HCT116 (cell line): ENCODE measurements around the gene SUSD6. TPM values are rescaled to one million over a fixed set of nuclear protein-coding genes. Genes with fewer than 3 reads are reported as not detected.
"Not testable (repeated sequence)": the region's sequence is repeated elsewhere in the genome, so short reads cannot be mapped to it uniquely, and the experiment has no call there.

Experiments
- ATAC-seq: fragments of 200-7000 bp; cut with Tn5 transposase; 2 replicates; pipeline ENCODE4 v1.9.1; 2020; ENCODE audit warnings: mild to moderate bottlenecking, moderate library complexity
- BruUV-seq: library from RNA; stranded (reverse); fragments of 400-500 nt; replicated peaks from 2 replicates; lab custom pipeline; 2021; lab: Mats Ljungman, UMichigan
- CTCF ChIA-PET: fragments of 300-600 bp; sonication (Branson Sonifier 250); formaldehyde crosslinking; loops from one replicate; lab custom pipeline; 2021; ENCODE audit warnings: antibody characterized with exemption; lab: Charles Lee
- POLR2A ChIA-PET: fragments of 300-600, 350-600 bp; sonication (Branson Sonifier 250); formaldehyde crosslinking; loops from one replicate; lab custom pipeline; 2021; ENCODE audit warnings: antibody characterized with exemption; lab: Charles Lee
- RAD21 ChIA-PET, 2 experiments: fragments of 300-600 bp; sonication (Branson Sonifier 250); formaldehyde crosslinking; loops; one replicate each; lab custom pipeline; 2023; ENCODE audit warnings: low total read pairs in 2 of 2; ENCODE audit not compliant: uncharacterized antibody in 2 of 2, unreplicated experiment in 2 of 2, low non-redundant PET in 1 of 2; lab: Charles Lee
- DNase-seq: peaks from one replicate; pipeline ENCODE4 v3.0.0-alpha.2; 2010; ENCODE audit warnings: low read depth, low spot score
- H2AFZ ChIP-seq: fragments of 200-600 bp; shearing (Covaris generic), sonication (generic); 2 replicates; pipeline ENCODE4 v1.6.1; 2017; ENCODE audit warnings: low read depth, mixed run types, mixed read lengths, antibody characterized with exemption, low read length; ENCODE audit not compliant: poor library complexity, severe bottlenecking
- H3K27ac ChIP-seq: 2 replicates; pipeline ENCODE4 v1.5.1; 2012; ENCODE audit warnings: low read depth, low read length
- H3K27me3 ChIP-seq: fragments of 200-600 bp; sonication (generic); 2 replicates; pipeline ENCODE4 v1.6.1; 2016; ENCODE audit warnings: mixed run types, low read length, mixed read lengths; ENCODE audit not compliant: insufficient read depth
- H3K36me3 ChIP-seq, 2 experiments: fragments of 200-500 bp in 1 of 2; fragments of 200-600 bp in 1 of 2; sonication (Bioruptor generic) in 1 of 2; sonication (generic) in 1 of 2; 2 replicates each; pipeline versions ENCODE4 v1.5.1 to v1.6.1; 2014 to 2016; ENCODE audit warnings: low read length in 2 of 2, inconsistent platforms in 1 of 2, mixed read lengths in 1 of 2, mixed run types in 1 of 2; ENCODE audit not compliant: insufficient read depth in 2 of 2, control insufficient read depth in 1 of 2
- H3K4me1 ChIP-seq, 2 experiments: fragments of 200-600 bp in 1 of 2; sonication (generic) in 1 of 2; 2 replicates each; pipeline versions ENCODE4 v1.5.1 to v1.6.1; 2012 to 2017; ENCODE audit warnings: low read length in 2 of 2, inconsistent platforms in 1 of 2, mild to moderate bottlenecking in 1 of 2, mixed read lengths in 1 of 2, mixed run types in 1 of 2, moderate library complexity in 1 of 2; ENCODE audit not compliant: insufficient read depth in 2 of 2, control insufficient read depth in 1 of 2
- H3K4me2 ChIP-seq: fragments of 200-600 bp; sonication (generic); 2 replicates; pipeline ENCODE4 v1.6.1; 2017; ENCODE audit warnings: mixed run types, low read length, mixed read lengths
- H3K4me3 ChIP-seq, 2 experiments: fragments of 200-600 bp in 1 of 2; sonication (generic) in 1 of 2; replicated peaks in 1 of 2; 2 replicates each; pipeline ENCODE4 v1.5.1; 2011 to 2016; ENCODE audit warnings: low read length in 2 of 2, control low read depth in 1 of 2, low read depth in 1 of 2, mild to moderate bottlenecking in 1 of 2, mixed read lengths in 1 of 2, mixed run types in 1 of 2
- H3K79me2 ChIP-seq: fragments of 200-600 bp; sonication (generic); 2 replicates; pipeline ENCODE4 v1.6.1; 2017; ENCODE audit warnings: mild to moderate bottlenecking, mixed run types, low read length, moderate library complexity, mixed read lengths; ENCODE audit not compliant: insufficient read depth
- H3K9ac ChIP-seq: fragments of 200-600 bp; sonication (generic); 2 replicates; pipeline ENCODE4 v1.6.1; 2016; ENCODE audit warnings: low read length, mixed read lengths
- H3K9me2 ChIP-seq: fragments of 200-600 bp; sonication (generic), shearing (Covaris generic); 2 replicates; pipeline ENCODE4 v1.6.1; 2017; ENCODE audit warnings: mixed run types, mild to moderate bottlenecking, moderate library complexity; ENCODE audit not compliant: insufficient read depth
- H3K9me3 ChIP-seq, 2 experiments: fragments of 200-500 bp in 1 of 2; fragments of 200-600 bp in 1 of 2; sonication (Bioruptor generic) in 1 of 2; sonication (generic) in 1 of 2; 2 replicates each; pipeline ENCODE4 v1.6.1; 2014 to 2017; ENCODE audit warnings: low read length in 2 of 2, mixed read lengths in 2 of 2, inconsistent platforms in 1 of 2, low read depth in 1 of 2, mild to moderate bottlenecking in 1 of 2, mixed run types in 1 of 2, moderate library complexity in 1 of 2; ENCODE audit not compliant: control insufficient read depth in 1 of 2, insufficient read depth in 1 of 2
- H4K20me1 ChIP-seq: fragments of 200-600 bp; sonication (generic), shearing (Covaris generic); 2 replicates; pipeline ENCODE4 v1.6.1; 2017; ENCODE audit warnings: mixed run types, mild to moderate bottlenecking, moderate library complexity; ENCODE audit not compliant: insufficient read depth
- ATF3 ChIP-seq: IDR thresholded peaks from 2 replicates; pipeline ENCODE4 v1.6.1; 2012
- ELF1 ChIP-seq: IDR thresholded peaks from 2 replicates; pipeline ENCODE4 v1.6.1; 2012; ENCODE audit warnings: low read depth, borderline replicate concordance
- EZH2 ChIP-seq: fragments of 200-600 bp; sonication (generic); IDR thresholded peaks from 2 replicates; pipeline ENCODE4 v1.6.1; 2017; ENCODE audit warnings: antibody characterized with exemption, mixed run types
- EZH2phosphoT487 ChIP-seq: fragments of 200-600 bp; IDR thresholded peaks from 2 replicates; pipeline ENCODE4 v1.6.1; 2018; ENCODE audit warnings: antibody characterized with exemption, borderline replicate concordance
- FOSL1 ChIP-seq: IDR thresholded peaks from 2 replicates; pipeline ENCODE4 v1.6.1; 2012; ENCODE audit warnings: low read depth
- JUND ChIP-seq: IDR thresholded peaks from 2 replicates; pipeline ENCODE4 v1.6.1; 2012
- POLR2A ChIP-seq: IDR thresholded peaks from 2 replicates; pipeline ENCODE4 v1.7.0; 2011; ENCODE audit warnings: borderline replicate concordance; ENCODE audit not compliant: insufficient read depth, insufficient read length; ENCODE audit errors: extremely low read depth
- SRF ChIP-seq: IDR thresholded peaks from 2 replicates; pipeline ENCODE4 v1.6.1; 2012; ENCODE audit warnings: low read depth
- TCF7L2 ChIP-seq: IDR thresholded peaks from 2 replicates; pipeline ENCODE4 v1.7.0; 2011; ENCODE audit warnings: borderline replicate concordance, inconsistent platforms; ENCODE audit not compliant: insufficient read depth, insufficient read length; ENCODE audit errors: extremely low read depth
- YY1 ChIP-seq: IDR thresholded peaks from 2 replicates; pipeline ENCODE4 v1.6.1; 2011; ENCODE audit warnings: low read length, low read depth, moderate library complexity, mild to moderate bottlenecking; ENCODE audit not compliant: insufficient replicate concordance; ENCODE audit errors: extremely low read depth
- ZBTB33 ChIP-seq: IDR thresholded peaks from 2 replicates; pipeline ENCODE4 v1.6.1; 2011; ENCODE audit warnings: mild to moderate bottlenecking, low read length, moderate library complexity; ENCODE audit not compliant: insufficient replicate concordance; ENCODE audit errors: extremely low read depth
- ZFX ChIP-seq: fragments of 450-650 bp; IDR thresholded peaks from 2 replicates; pipeline ENCODE4 v1.6.1; 2017
- ZNF274 ChIP-seq: fragments of 200-500 bp; sonication (Bioruptor generic); IDR thresholded peaks from 2 replicates; pipeline ENCODE4 v1.6.1; 2014; ENCODE audit warnings: mild to moderate bottlenecking, low read depth, low read length, inconsistent platforms
- intact Hi-C: fragments of 100-400 bp; cut with micrococcal nuclease; formaldehyde crosslinking; loops from 2 replicates; pipeline ENCODE4 v1.10.0; 2022
- total RNA-seq: library from RNA; stranded (reverse); gene quantifications from one replicate; pipeline ENCODE4 v1.2.1, GENCODE V29; 2021; ENCODE audit not compliant: unreplicated experiment

Gene SUSD6
- total RNA-seq, 1 experiment from 2014 or later, result 6.4 TPM

GRCh38 chr14:69716478-69717187, 105.2 kb downstream of the SUSD6 start:
- H3K4me2 ChIP-seq, result no peak overlapping the region
- DNase-seq (no peak), ATAC-seq (peak; percentile 54; the same call in 1 of the 2 replicates)
- H3K4me3 ChIP-seq, result no peak overlapping the region
- H3K27me3 ChIP-seq, result no peaks in the 10 kb centered on the region
- H3K9me2 ChIP-seq, result no peaks in the 10 kb centered on the region
- BruUV-seq, result no TSS peak
- ChIA-PET RAD21 (no interaction called here), CTCF (no interaction called here), POLR2A (no interaction called here)
- no peaks in the 10 kb centered on the region for H3K79me2 ChIP-seq
- H3K9ac ChIP-seq, result no peak overlapping the region
- no peaks in the 10 kb centered on the region for H4K20me1 ChIP-seq
- intact Hi-C loops, result no loop called here
- no peak overlapping the region for H3K27ac ChIP-seq
- no peaks in the 10 kb centered on the region for H3K36me3 ChIP-seq
- H3K9me3 ChIP-seq, result no peaks in the 10 kb centered on the region
- no peak for TF ChIP-seq FOSL1
- TF ChIP-seq SRF, result no peak
- no peak for TF ChIP-seq EZH2
- no peak for TF ChIP-seq YY1
- TF ChIP-seq JUND, result no peak
- TF ChIP-seq ZBTB33, result no peak
- no peak for TF ChIP-seq ZFX
- no peak for TF ChIP-seq ELF1
- no peak for TF ChIP-seq POLR2A
- TF ChIP-seq EZH2phosphoT487, result no peak
- TF ChIP-seq ATF3, result no peak
- TF ChIP-seq TCF7L2, result no peak
- no peak for TF ChIP-seq ZNF274
- H3K4me1 ChIP-seq, result peaks cover 17 to 22% of the 10 kb centered on the region in 2 experiments
- no peak overlapping the region for H2AFZ ChIP-seq

- not testable (repeated sequence) for H3K9me2 ChIP-seq
- CTCF ChIA-PET, result interaction anchor here (0.7 kb wide), 1 partner anchor 134 kb away, joined by 3 read pairs; no protein-coding TSS in a partner anchor
These were observed 107.2 kb downstream of the SUSD6 start for GRCh38 chr14:69718614-69719013.

More at GRCh38 chr14:69718614-69719013, 107.2 kb downstream of the SUSD6 start:
- H3K9me3 ChIP-seq, H2AFZ ChIP-seq, ATAC-seq, H3K27ac ChIP-seq, DNase-seq, H4K20me1 ChIP-seq, H3K27me3 ChIP-seq, H3K36me3 ChIP-seq, BruUV-seq, H3K79me2 ChIP-seq, H3K4me1 ChIP-seq, H3K9ac ChIP-seq, intact Hi-C loops, H3K4me3 ChIP-seq, RAD21 ChIA-PET, POLR2A ChIA-PET, H3K4me2 ChIP-seq: not testable (repeated sequence)
